PC-3 (cell line): ENCODE measurements around the gene FCHO1.

Source experiments
- EZH2phosphoT487 ChIP-seq: fragments of 300-600 bp; sonication (generic); IDR thresholded peaks from 2 replicates; pipeline ENCODE4 v1.6.1; 2018; ENCODE audit warnings: mild to moderate bottlenecking, antibody characterized with exemption, low read length, borderline replicate concordance
- TF ChIP-seq, protein P1 (sequence below): fragments of 300-600 bp; sonication (generic); conservative IDR thresholded peaks from 2 replicates; pipeline ENCODE4 v1.5.1; 2017; ENCODE audit warnings: antibody characterized with exemption, low read depth, mild to moderate bottlenecking, low read length

DNA sequence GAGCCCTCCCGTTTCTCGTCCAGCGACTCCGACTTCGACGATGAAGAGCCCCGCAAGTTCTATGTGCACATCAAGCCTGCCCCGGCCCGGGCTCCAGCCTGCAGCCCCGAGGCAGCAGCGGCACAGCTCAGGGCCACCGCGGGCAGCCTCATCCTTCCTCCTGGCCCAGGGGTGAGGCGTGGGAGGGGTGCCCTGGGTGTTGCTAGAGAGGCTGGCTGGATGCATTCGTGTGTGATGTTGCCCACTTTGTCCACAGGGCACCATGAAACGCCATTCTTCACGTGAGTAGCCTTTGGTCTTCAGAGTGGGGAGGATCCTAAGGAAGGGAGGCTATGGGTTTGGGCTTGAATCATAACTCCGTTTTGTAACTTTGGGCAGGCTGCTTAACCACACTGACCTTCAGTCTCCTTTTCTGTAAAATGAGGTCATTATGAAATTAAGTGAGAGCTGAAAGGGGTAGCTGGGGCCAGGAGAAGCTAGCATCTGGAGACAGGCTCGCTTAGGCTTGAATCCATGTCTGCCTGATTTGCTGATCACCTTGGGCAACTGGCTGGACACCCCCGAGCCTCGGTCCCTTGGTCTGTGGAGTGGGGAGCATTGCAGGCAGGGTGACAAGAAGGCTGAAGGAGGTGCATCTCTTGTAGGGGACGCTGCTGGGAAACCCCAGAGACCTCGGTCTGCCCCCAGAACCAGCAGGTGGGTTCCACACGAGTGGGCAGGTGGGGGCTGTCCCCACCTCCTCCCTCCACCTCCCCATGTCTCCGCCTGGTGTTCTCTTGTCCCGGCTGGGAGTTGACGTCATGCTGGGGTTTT, 24.9 kb downstream of the FCHO1 start:
- TF ChIP-seq, protein P1, sequence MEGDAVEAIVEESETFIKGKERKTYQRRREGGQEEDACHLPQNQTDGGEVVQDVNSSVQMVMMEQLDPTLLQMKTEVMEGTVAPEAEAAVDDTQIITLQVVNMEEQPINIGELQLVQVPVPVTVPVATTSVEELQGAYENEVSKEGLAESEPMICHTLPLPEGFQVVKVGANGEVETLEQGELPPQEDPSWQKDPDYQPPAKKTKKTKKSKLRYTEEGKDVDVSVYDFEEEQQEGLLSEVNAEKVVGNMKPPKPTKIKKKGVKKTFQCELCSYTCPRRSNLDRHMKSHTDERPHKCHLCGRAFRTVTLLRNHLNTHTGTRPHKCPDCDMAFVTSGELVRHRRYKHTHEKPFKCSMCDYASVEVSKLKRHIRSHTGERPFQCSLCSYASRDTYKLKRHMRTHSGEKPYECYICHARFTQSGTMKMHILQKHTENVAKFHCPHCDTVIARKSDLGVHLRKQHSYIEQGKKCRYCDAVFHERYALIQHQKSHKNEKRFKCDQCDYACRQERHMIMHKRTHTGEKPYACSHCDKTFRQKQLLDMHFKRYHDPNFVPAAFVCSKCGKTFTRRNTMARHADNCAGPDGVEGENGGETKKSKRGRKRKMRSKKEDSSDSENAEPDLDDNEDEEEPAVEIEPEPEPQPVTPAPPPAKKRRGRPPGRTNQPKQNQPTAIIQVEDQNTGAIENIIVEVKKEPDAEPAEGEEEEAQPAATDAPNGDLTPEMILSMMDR: no peak
- TF ChIP-seq EZH2phosphoT487: no peak
